K562 (cell line): ENCODE data around the gene EPHA2. TPM values are rescaled to one million over a fixed set of nuclear protein-coding genes. Genes with fewer than 3 reads are reported as not detected.
A peak's percentile ranks its signal among the peaks of the same experiment; 100 is the strongest.

ENCODE experiments used
- ATAC-seq: fragments of 200-7000 bp; cut with Tn5 transposase; 3 replicates; pipeline ENCODE4 v1.9.1; 2020; ENCODE audit warnings: moderate library complexity
- BruUV-seq: library from RNA; stranded (reverse); fragments of 400-500 nt; replicated peaks from 2 replicates; lab custom pipeline; 2021; lab: Mats Ljungman, UMichigan
- CTCF ChIA-PET: fragments of 300-600 bp; formaldehyde crosslinking; extraction: SDS; loops from one replicate; lab custom pipeline; 2021; ENCODE audit warnings: low intra/inter-chr PET ratio; lab: Yijun Ruan, JAX
- POLR2A ChIA-PET: fragments of 300-600, 350-650 bp; sonication (Branson Sonifier 250); formaldehyde crosslinking; extraction: SDS; loops from one replicate; lab custom pipeline; 2021; ENCODE audit warnings: antibody characterized with exemption, inconsistent platforms; lab: Yijun Ruan, JAX
- DNase-seq, 4 experiments: peaks; one replicate each; pipeline versions ENCODE4 v3.0.0 to v3.0.0-alpha.2; 2011 to 2018; ENCODE audit warnings: low spot score in 3 of 4, mixed read lengths in 3 of 4; ENCODE audit errors: extremely low read depth in 1 of 4
- FAIRE-seq: peaks from 2 replicates; lab custom pipeline; 2011; peaks lifted over from hg19 to GRCh38; lab: Jason Lieb, UNC
- H2AFZ ChIP-seq: 2 replicates; pipeline ENCODE4 v1.6.0; 2011; ENCODE audit warnings: low read depth, low read length, control low read depth, inconsistent platforms
- H3K27ac ChIP-seq: fragments of 200-600 bp; 3 replicates; pipeline ENCODE4 v1.8.0; 2011; ENCODE audit warnings: low read depth, mild to moderate bottlenecking, control low read depth, inconsistent platforms, low read length, moderate library complexity, mixed read lengths; ENCODE audit errors: extremely low read depth
- H3K27me3 ChIP-seq, 2 experiments: fragments of 300-600 bp in 1 of 2; 2 replicates in 1 of 2; 3 replicates in 1 of 2; pipeline versions ENCODE4 v1.6.0 to v1.8.0; 2011; ENCODE audit warnings: inconsistent platforms in 2 of 2, low read length in 2 of 2, mild to moderate bottlenecking in 1 of 2, mixed read lengths in 1 of 2, moderate library complexity in 1 of 2; ENCODE audit not compliant: control insufficient read depth in 2 of 2, insufficient read depth in 2 of 2
- H3K36me3 ChIP-seq: fragments of 300-600 bp; 3 replicates; pipeline ENCODE4 v1.8.0; 2011; ENCODE audit warnings: mild to moderate bottlenecking, low read length, inconsistent platforms; ENCODE audit not compliant: control insufficient read depth, insufficient read depth
- H3K4me1 ChIP-seq, 2 experiments: fragments of 200-600 bp in 1 of 2; replicated peaks in 1 of 2; 2 replicates in 1 of 2; 3 replicates in 1 of 2; pipeline versions ENCODE4 v1.5.1 to v1.8.0; 2011; ENCODE audit warnings: inconsistent platforms in 2 of 2, low read length in 2 of 2, mild to moderate bottlenecking in 1 of 2, mixed read lengths in 1 of 2, moderate library complexity in 1 of 2; ENCODE audit not compliant: control insufficient read depth in 2 of 2, insufficient read depth in 2 of 2
- H3K4me2 ChIP-seq: 2 replicates; pipeline ENCODE4 v1.6.1; 2011; ENCODE audit warnings: low read length, control low read depth, inconsistent platforms, mixed read lengths; ENCODE audit not compliant: insufficient read depth
- H3K4me3 ChIP-seq: fragments of 200-600 bp; sonication (generic), shearing (Covaris generic); 2 replicates; pipeline ENCODE4 v1.5.1; 2016; ENCODE audit warnings: control low read depth, inconsistent platforms
- H3K79me2 ChIP-seq: fragments of 200-600 bp; 3 replicates; pipeline ENCODE4 v1.8.0; 2011; ENCODE audit warnings: low read length, inconsistent platforms; ENCODE audit not compliant: control insufficient read depth, insufficient read depth
- H3K9ac ChIP-seq, 2 experiments: 2 replicates each; pipeline versions ENCODE4 v1.6.0 to v1.6.1; 2011; ENCODE audit warnings: low read depth in 2 of 2, low read length in 2 of 2, control low read depth in 1 of 2, inconsistent platforms in 1 of 2, mild to moderate bottlenecking in 1 of 2, mixed read lengths in 1 of 2; ENCODE audit not compliant: insufficient read depth in 1 of 2
- H3K9me1 ChIP-seq: one replicate; pipeline ENCODE4 v1.6.0; 2011; ENCODE audit warnings: inconsistent platforms, mild to moderate bottlenecking, low read length, moderate library complexity; ENCODE audit not compliant: control insufficient read depth, insufficient read depth
- H3K9me3 ChIP-seq: replicated peaks from 2 replicates; pipeline ENCODE4 v1.5.1; 2011; ENCODE audit warnings: low read depth, low read length, inconsistent platforms; ENCODE audit not compliant: control insufficient read depth, insufficient read depth
- H4K20me1 ChIP-seq: replicated peaks from 2 replicates; pipeline ENCODE4 v1.6.1; 2011; ENCODE audit warnings: low read length, inconsistent platforms, mixed read lengths; ENCODE audit not compliant: control insufficient read depth, insufficient read depth
- ARID2 ChIP-seq: fragments of 450-650 bp; IDR thresholded peaks from 2 replicates; pipeline ENCODE4 v1.6.1; 2017; ENCODE audit warnings: antibody characterized with exemption, mild to moderate bottlenecking
- NFE2 ChIP-seq: IDR thresholded peaks from 2 replicates; pipeline ENCODE4 v1.6.1; 2014; ENCODE audit warnings: antibody characterized with exemption, low read depth
- WGBS: fragments of 100-300 bp; shearing (Covaris generic); methylation state at CpG from one replicate; pipeline ENCODE4 v1.1.6; 2016; ENCODE audit warnings: low coverage, mixed read lengths; ENCODE audit not compliant: insufficient coverage; ENCODE audit errors: missing lambda C conversion rate; 5-methylcytosine and 5-hydroxymethylcytosine counted together
- in situ Hi-C: fragments of 300-500 bp; cut with MboI; formaldehyde crosslinking; loops from 4 replicates; pipeline ENCODE4 v1.15.0; 2018; ENCODE audit warnings: inconsistent platforms, mixed read lengths
- intact Hi-C: fragments of 100-400 bp; cut with micrococcal nuclease; formaldehyde crosslinking; loops from 2 replicates; pipeline ENCODE4 v1.14.2; 2022
- polyA plus RNA-seq, 8 experiments: library from polyadenylated mRNA; depleted of rRNA in 4 of 8; stranded (reverse) in 5 of 8; unstranded in 3 of 8; fragments of >200 nt; fragmentation: Nextera tagmentation in 2 of 8; fragmentation: Illumina TruSeq in 1 of 8; extraction: Ambion mirVana in 2 of 8; extraction: Trizol in 1 of 8; gene quantifications; 2 replicates each; pipeline versions ENCODE4 v1.2.1 to v1.2.3, GENCODE V29; 2011 to 2014; ENCODE audit warnings: inconsistent platforms in 1 of 8, missing spikeins in 1 of 8
- total RNA-seq, 7 experiments: library from RNA; depleted of rRNA in 6 of 7; stranded (reverse); fragments of >200 nt in 6 of 7; fragmentation: Illumina TruSeq in 2 of 7; extraction: Trizol in 2 of 7; gene quantifications; 2 replicates each; pipeline versions ENCODE4 v1.2.1 to v1.2.3, GENCODE V29; 2011 to 2021; ENCODE audit warnings: low replicate concordance in 1 of 7
- TF ChIP-seq, protein P1 (sequence below): conservative IDR thresholded peaks from 2 replicates; pipeline ENCODE4 v1.6.1; 2011; ENCODE audit warnings: low read depth, mild to moderate bottlenecking, low read length; ENCODE audit not compliant: control insufficient read depth
- TF ChIP-seq, protein P2 (sequence below), 3 experiments: fragments of 200-800 bp in 1 of 3; sonication (Bioruptor generic) in 1 of 3; sonication (generic) in 1 of 3; formaldehyde crosslinking in 1 of 3; IDR thresholded peaks; 2 replicates each; pipeline versions ENCODE4 v1.6.1 to v1.8.0; 2016 to 2022; ENCODE audit warnings: mild to moderate bottlenecking in 2 of 3, missing compliant biosample characterization in 2 of 3, missing genetic modification characterization in 2 of 3, missing genetic modification reagents in 1 of 3

EPHA2 gene
- total and polyA plus RNA-seq, 9 of the 15 experiments (the other 6 are each of a cell fraction or from before 2014, with no cell fraction given) = 0.04 to 0.40 (median 0.07) TPM; not detected in 4

DNA sequence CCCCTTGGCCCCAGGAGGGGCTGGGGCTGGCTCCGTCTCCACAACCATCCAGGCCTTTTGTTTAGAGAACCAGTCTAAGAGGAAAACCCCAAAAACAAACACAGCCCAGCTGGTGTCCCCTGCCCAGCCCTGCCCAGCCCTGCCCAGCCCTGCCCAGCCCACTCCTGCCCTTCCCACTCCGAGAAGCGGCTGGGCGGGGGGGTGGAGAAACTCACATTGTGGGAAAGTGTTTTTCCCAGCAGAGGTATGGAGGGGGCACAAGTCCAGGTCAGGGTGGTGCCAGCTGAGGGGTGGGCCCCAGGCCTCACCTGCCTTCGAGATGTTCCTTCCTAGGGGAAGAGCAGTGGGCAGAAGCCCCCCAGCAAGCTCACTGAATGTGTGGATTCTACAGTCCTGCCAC lies 72.4 kb downstream of the EPHA2 start:
- POLR2A ChIA-PET = interaction anchor here (0.6 to 1.5 kb wide), 3 partner anchors 10 to 430 kb away, joined by 3 to 4 read pairs (median 3); no protein-coding TSS in a partner anchor
- TF ChIP-seq, protein P1, sequence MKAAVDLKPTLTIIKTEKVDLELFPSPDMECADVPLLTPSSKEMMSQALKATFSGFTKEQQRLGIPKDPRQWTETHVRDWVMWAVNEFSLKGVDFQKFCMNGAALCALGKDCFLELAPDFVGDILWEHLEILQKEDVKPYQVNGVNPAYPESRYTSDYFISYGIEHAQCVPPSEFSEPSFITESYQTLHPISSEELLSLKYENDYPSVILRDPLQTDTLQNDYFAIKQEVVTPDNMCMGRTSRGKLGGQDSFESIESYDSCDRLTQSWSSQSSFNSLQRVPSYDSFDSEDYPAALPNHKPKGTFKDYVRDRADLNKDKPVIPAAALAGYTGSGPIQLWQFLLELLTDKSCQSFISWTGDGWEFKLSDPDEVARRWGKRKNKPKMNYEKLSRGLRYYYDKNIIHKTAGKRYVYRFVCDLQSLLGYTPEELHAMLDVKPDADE = no peak
- TF ChIP-seq NFE2 = no peak
- TF ChIP-seq, protein P2, sequence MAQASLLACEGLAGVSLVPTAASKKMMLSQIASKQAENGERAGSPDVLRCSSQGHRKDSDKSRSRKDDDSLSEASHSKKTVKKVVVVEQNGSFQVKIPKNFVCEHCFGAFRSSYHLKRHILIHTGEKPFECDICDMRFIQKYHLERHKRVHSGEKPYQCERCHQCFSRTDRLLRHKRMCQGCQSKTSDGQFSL (CRISPR knock-in tag; IDR thresholded peaks at IDR 0.05) = no peak
- TF ChIP-seq, protein P2 (tag; IDR thresholded peaks at IDR 0.05) = no peak
- no peak for TF ChIP-seq ARID2
- TF ChIP-seq, all 486 proteins: peak for 0
- BruUV-seq = no TSS peak

More for the DNA sequence above, 72.4 kb downstream of the EPHA2 start:
- no peak for DNase-seq
- Histone ChIP-seq H3K9ac (peak overlapping the region in 1 of 2 experiments; percentile 47; a peak in 1 of 4 replicates), H3K4me3 (no peak overlapping the region), H3K4me2 (no peak overlapping the region), H3K4me1 (peaks cover 8 to 29% of the 10 kb centered on the region in 2 experiments), H3K27me3 (no peaks in the 10 kb centered on the region), H3K9me3 (no peaks in the 10 kb centered on the region), H3K79me2 (no peaks in the 10 kb centered on the region), H3K27ac (no peak overlapping the region), H4K20me1 (no peaks in the 10 kb centered on the region), H3K36me3 (no peaks in the 10 kb centered on the region), H2AFZ (no peak overlapping the region), H3K9me1 (no peaks in the 10 kb centered on the region)
- CTCF ChIA-PET = interaction anchor here (0.6 to 9.0 kb wide), 4 partner anchors 103 to 868 kb away, joined by 3 to 208 read pairs (median 4); no protein-coding TSS in a partner anchor
- WGBS = 75% methylated on average over 5 of the region's 5 CpGs
- no peak for ATAC-seq
- in situ Hi-C loops = loop anchor here (5.0 kb wide), 3 partner anchors 104 to 279 kb away; no protein-coding TSS in a partner anchor
- FAIRE-seq = no peak
- intact Hi-C loops = loop anchor here (5.0 kb wide), 1 partner anchor 69 kb away; no protein-coding TSS in a partner anchor
